AG20443 (cell line): ENCODE results near the gene F2RL1.
"Not testable (repeated sequence)": the region's sequence is repeated elsewhere in the genome, so short reads cannot be mapped to it uniquely, and the experiment has no call there.

Source experiments
- DNase-seq: peaks from one replicate; pipeline ENCODE4 v3.0.0; 2012; ENCODE audit warnings: low spot score, mixed read lengths

F2RL1 gene

GRCh38 chr5:76850543-76851145, 31.8 kb downstream of the F2RL1 start:
- no peak for DNase-seq

- no peak for DNase-seq
These were observed 33.0 kb downstream of the F2RL1 start for GRCh38 chr5:76851728-76852369.

- no peak for DNase-seq
These were observed 33.9 kb downstream of the F2RL1 start for GRCh38 chr5:76852772-76853171.

- DNase-seq, result not testable (repeated sequence)
These were observed 34.9 kb downstream of the F2RL1 start for GRCh38 chr5:76853741-76854140.

GRCh38 chr5:76854644-76855043, 35.8 kb downstream of the F2RL1 start:
- no peak for DNase-seq

DNA sequence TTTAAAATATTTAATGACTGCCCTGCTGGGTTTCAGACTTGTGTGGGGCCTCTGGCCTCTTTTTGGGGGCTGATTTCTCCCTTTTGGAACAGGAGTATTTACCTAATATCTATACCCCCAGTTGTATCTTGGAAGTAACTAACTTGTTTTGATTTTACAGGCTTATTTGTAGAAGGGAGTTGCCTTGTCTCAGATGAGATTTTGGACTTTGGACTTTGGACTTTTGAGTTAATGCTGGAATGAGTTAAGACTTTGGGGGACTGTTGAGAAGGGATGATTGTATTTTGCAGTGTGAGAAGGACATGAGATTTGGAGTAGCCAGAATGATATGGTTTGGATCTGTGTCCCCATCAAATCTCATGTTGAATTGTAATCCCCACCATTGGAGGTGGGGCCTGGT, 36.7 kb downstream of the F2RL1 start:
- not testable (repeated sequence) for DNase-seq

GRCh38 chr5:76855961-76856360, 37.1 kb downstream of the F2RL1 start:
- DNase-seq, result no peak

DNA sequence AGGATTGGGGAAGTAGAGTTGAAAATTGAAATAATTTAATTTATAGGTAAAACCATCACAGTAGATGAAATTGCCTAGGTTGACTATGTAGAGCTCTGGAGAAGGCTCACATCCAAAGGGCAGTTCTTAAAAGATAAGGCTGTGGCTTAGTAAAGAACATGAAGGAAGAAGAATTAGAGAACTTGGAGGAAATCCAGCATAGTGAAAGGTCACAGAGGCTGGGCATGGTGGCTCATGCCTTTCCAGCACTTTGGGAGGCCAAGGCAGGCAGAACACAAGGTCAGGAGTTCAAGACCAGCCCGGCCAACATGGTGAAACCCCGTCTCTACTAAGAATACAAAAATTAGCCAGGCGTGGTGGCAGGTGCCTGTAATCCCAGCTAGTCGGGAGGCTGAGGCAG, 38.0 kb downstream of the F2RL1 start:
- not testable (repeated sequence) for DNase-seq

- DNase-seq, result no peak
These were observed 40.9 kb downstream of the F2RL1 start for GRCh38 chr5:76859591-76860247.

- no peak for DNase-seq
These were observed 42.8 kb downstream of the F2RL1 start for GRCh38 chr5:76861612-76862011.

DNA sequence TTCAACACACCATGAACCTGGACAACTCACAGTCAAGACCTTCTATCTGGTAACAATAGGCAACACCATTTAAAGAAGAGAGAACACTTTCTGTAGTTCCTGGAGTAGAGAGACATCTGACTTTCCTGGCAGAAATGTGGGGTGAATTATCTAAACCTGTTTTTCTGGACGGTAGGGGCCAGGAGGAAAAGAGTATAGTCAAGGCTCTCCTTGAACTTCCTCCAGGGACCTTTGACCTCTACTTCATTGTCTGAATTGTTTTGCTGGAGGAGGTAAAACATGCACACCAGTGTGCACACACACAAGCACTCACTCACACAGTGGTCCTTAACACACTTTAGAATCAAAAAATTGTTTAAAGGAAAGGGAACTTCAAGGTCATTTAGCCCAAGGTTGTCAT, 44.2 kb downstream of the F2RL1 start:
- DNase-seq, result no peak

- no peak for DNase-seq
These were observed 47.7 kb downstream of the F2RL1 start for GRCh38 chr5:76866503-76866902.

DNA sequence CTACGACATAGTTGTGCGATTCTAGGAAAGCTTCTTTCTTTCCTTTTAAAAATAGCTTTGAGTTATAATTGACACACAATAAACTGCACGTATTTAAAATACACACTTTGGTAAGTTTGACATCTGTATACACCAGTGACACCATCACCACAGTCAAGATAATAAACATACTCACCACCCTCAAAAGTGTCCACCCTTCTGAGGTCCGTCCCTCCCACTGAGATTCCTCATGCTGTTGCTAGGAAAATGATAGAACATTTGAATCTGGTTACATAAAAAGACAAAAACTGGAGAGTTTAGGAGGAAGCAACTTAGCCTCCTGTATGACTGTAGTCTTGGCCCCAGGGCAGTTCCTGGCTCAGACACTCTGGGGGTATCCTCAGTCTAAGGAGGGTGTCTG, 48.2 kb downstream of the F2RL1 start:
- no peak for DNase-seq

- DNase-seq, result peak; percentile 72
These were observed 49.2 kb downstream of the F2RL1 start for GRCh38 chr5:76867827-76868693.

GRCh38 chr5:76870046-76870445, 51.2 kb downstream of the F2RL1 start:
- no peak for DNase-seq

DNA sequence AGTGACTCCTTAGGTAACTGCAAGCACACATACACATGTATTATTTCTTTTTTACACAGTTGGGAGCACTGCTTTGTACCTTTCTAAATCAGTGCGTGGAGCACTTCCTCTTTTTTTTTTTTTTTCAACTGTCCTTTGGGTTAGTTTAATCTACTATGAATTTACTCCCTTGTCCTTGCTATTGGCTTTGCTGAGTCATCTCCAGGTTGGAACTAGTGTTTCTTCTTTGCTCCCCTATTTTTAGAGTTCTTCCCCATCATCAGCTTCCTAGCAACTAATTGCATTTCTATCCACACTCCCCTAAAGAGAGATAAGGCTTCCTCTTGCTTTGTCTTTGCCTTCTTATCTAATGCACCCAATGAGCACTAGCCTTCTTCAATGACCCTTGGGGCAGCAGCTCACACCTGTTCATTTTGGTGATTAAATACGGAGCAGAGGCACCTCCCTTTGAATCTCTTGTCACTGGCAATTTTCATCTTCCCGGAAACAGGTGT, 55.3 kb downstream of the F2RL1 start:
- DNase-seq, result no peak
